HCT116 (cell line): ENCODE data around the gene DPP10. TPM values are rescaled to one million over a fixed set of nuclear protein-coding genes. Genes with fewer than 3 reads are reported as not detected.

Experiments
- ATAC-seq: fragments of 200-7000 bp; cut with Tn5 transposase; 2 replicates; pipeline ENCODE4 v1.9.1; 2020; ENCODE audit warnings: mild to moderate bottlenecking, moderate library complexity
- BruUV-seq: library from RNA; stranded (reverse); fragments of 400-500 nt; replicated peaks from 2 replicates; lab custom pipeline; 2021; lab: Mats Ljungman, UMichigan
- CTCF ChIA-PET: fragments of 300-600 bp; sonication (Branson Sonifier 250); formaldehyde crosslinking; loops from one replicate; lab custom pipeline; 2021; ENCODE audit warnings: antibody characterized with exemption; lab: Charles Lee
- POLR2A ChIA-PET: fragments of 300-600, 350-600 bp; sonication (Branson Sonifier 250); formaldehyde crosslinking; loops from one replicate; lab custom pipeline; 2021; ENCODE audit warnings: antibody characterized with exemption; lab: Charles Lee
- RAD21 ChIA-PET, 2 experiments: fragments of 300-600 bp; sonication (Branson Sonifier 250); formaldehyde crosslinking; loops; one replicate each; lab custom pipeline; 2023; ENCODE audit warnings: low total read pairs in 2 of 2; ENCODE audit not compliant: uncharacterized antibody in 2 of 2, unreplicated experiment in 2 of 2, low non-redundant PET in 1 of 2; lab: Charles Lee
- DNase-seq: peaks from one replicate; pipeline ENCODE4 v3.0.0-alpha.2; 2010; ENCODE audit warnings: low read depth, low spot score
- H2AFZ ChIP-seq: fragments of 200-600 bp; shearing (Covaris generic), sonication (generic); 2 replicates; pipeline ENCODE4 v1.6.1; 2017; ENCODE audit warnings: low read depth, mixed run types, mixed read lengths, antibody characterized with exemption, low read length; ENCODE audit not compliant: poor library complexity, severe bottlenecking
- H3K27ac ChIP-seq: 2 replicates; pipeline ENCODE4 v1.5.1; 2012; ENCODE audit warnings: low read depth, low read length
- H3K27me3 ChIP-seq: fragments of 200-600 bp; sonication (generic); 2 replicates; pipeline ENCODE4 v1.6.1; 2016; ENCODE audit warnings: mixed run types, low read length, mixed read lengths; ENCODE audit not compliant: insufficient read depth
- H3K36me3 ChIP-seq, 2 experiments: fragments of 200-500 bp in 1 of 2; fragments of 200-600 bp in 1 of 2; sonication (Bioruptor generic) in 1 of 2; sonication (generic) in 1 of 2; 2 replicates each; pipeline versions ENCODE4 v1.5.1 to v1.6.1; 2014 to 2016; ENCODE audit warnings: low read length in 2 of 2, inconsistent platforms in 1 of 2, mixed read lengths in 1 of 2, mixed run types in 1 of 2; ENCODE audit not compliant: insufficient read depth in 2 of 2, control insufficient read depth in 1 of 2
- H3K4me1 ChIP-seq, 2 experiments: fragments of 200-600 bp in 1 of 2; sonication (generic) in 1 of 2; 2 replicates each; pipeline versions ENCODE4 v1.5.1 to v1.6.1; 2012 to 2017; ENCODE audit warnings: low read length in 2 of 2, inconsistent platforms in 1 of 2, mild to moderate bottlenecking in 1 of 2, mixed read lengths in 1 of 2, mixed run types in 1 of 2, moderate library complexity in 1 of 2; ENCODE audit not compliant: insufficient read depth in 2 of 2, control insufficient read depth in 1 of 2
- H3K4me2 ChIP-seq: fragments of 200-600 bp; sonication (generic); 2 replicates; pipeline ENCODE4 v1.6.1; 2017; ENCODE audit warnings: mixed run types, low read length, mixed read lengths
- H3K4me3 ChIP-seq, 2 experiments: fragments of 200-600 bp in 1 of 2; sonication (generic) in 1 of 2; replicated peaks in 1 of 2; 2 replicates each; pipeline ENCODE4 v1.5.1; 2011 to 2016; ENCODE audit warnings: low read length in 2 of 2, control low read depth in 1 of 2, low read depth in 1 of 2, mild to moderate bottlenecking in 1 of 2, mixed read lengths in 1 of 2, mixed run types in 1 of 2
- H3K79me2 ChIP-seq: fragments of 200-600 bp; sonication (generic); 2 replicates; pipeline ENCODE4 v1.6.1; 2017; ENCODE audit warnings: mild to moderate bottlenecking, mixed run types, low read length, moderate library complexity, mixed read lengths; ENCODE audit not compliant: insufficient read depth
- H3K9ac ChIP-seq: fragments of 200-600 bp; sonication (generic); 2 replicates; pipeline ENCODE4 v1.6.1; 2016; ENCODE audit warnings: low read length, mixed read lengths
- H3K9me2 ChIP-seq: fragments of 200-600 bp; sonication (generic), shearing (Covaris generic); 2 replicates; pipeline ENCODE4 v1.6.1; 2017; ENCODE audit warnings: mixed run types, mild to moderate bottlenecking, moderate library complexity; ENCODE audit not compliant: insufficient read depth
- H3K9me3 ChIP-seq, 2 experiments: fragments of 200-500 bp in 1 of 2; fragments of 200-600 bp in 1 of 2; sonication (Bioruptor generic) in 1 of 2; sonication (generic) in 1 of 2; 2 replicates each; pipeline ENCODE4 v1.6.1; 2014 to 2017; ENCODE audit warnings: low read length in 2 of 2, mixed read lengths in 2 of 2, inconsistent platforms in 1 of 2, low read depth in 1 of 2, mild to moderate bottlenecking in 1 of 2, mixed run types in 1 of 2, moderate library complexity in 1 of 2; ENCODE audit not compliant: control insufficient read depth in 1 of 2, insufficient read depth in 1 of 2
- H4K20me1 ChIP-seq: fragments of 200-600 bp; sonication (generic), shearing (Covaris generic); 2 replicates; pipeline ENCODE4 v1.6.1; 2017; ENCODE audit warnings: mixed run types, mild to moderate bottlenecking, moderate library complexity; ENCODE audit not compliant: insufficient read depth
- CBX3 ChIP-seq: IDR thresholded peaks from 2 replicates; pipeline ENCODE4 v1.6.1; 2012; ENCODE audit warnings: low read depth
- CEBPB ChIP-seq: IDR thresholded peaks from 2 replicates; pipeline ENCODE4 v1.6.1; 2012; ENCODE audit warnings: low read depth
- EGR1 ChIP-seq: IDR thresholded peaks from 2 replicates; pipeline ENCODE4 v1.6.1; 2012; ENCODE audit warnings: low read depth
- ELF1 ChIP-seq: IDR thresholded peaks from 2 replicates; pipeline ENCODE4 v1.6.1; 2012; ENCODE audit warnings: low read depth, borderline replicate concordance
- EZH2 ChIP-seq: fragments of 200-600 bp; sonication (generic); IDR thresholded peaks from 2 replicates; pipeline ENCODE4 v1.6.1; 2017; ENCODE audit warnings: antibody characterized with exemption, mixed run types
- EZH2phosphoT487 ChIP-seq: fragments of 200-600 bp; IDR thresholded peaks from 2 replicates; pipeline ENCODE4 v1.6.1; 2018; ENCODE audit warnings: antibody characterized with exemption, borderline replicate concordance
- POLR2A ChIP-seq: IDR thresholded peaks from 2 replicates; pipeline ENCODE4 v1.7.0; 2011; ENCODE audit warnings: borderline replicate concordance; ENCODE audit not compliant: insufficient read depth, insufficient read length; ENCODE audit errors: extremely low read depth
- POLR2AphosphoS5 ChIP-seq: IDR thresholded peaks from 2 replicates; pipeline ENCODE4 v1.6.1; 2011; ENCODE audit warnings: mild to moderate bottlenecking, low read depth, low read length, moderate library complexity
- RAD21 ChIP-seq: IDR thresholded peaks from 2 replicates; pipeline ENCODE4 v1.6.1; 2012; ENCODE audit warnings: low read depth, mild to moderate bottlenecking
- SIN3A ChIP-seq: IDR thresholded peaks from 2 replicates; pipeline ENCODE4 v1.6.1; 2012; ENCODE audit warnings: low read depth
- SP1 ChIP-seq: IDR thresholded peaks from 2 replicates; pipeline ENCODE4 v1.6.1; 2012; ENCODE audit warnings: low read depth
- SRF ChIP-seq: IDR thresholded peaks from 2 replicates; pipeline ENCODE4 v1.6.1; 2012; ENCODE audit warnings: low read depth
- TCF7L2 ChIP-seq: IDR thresholded peaks from 2 replicates; pipeline ENCODE4 v1.7.0; 2011; ENCODE audit warnings: borderline replicate concordance, inconsistent platforms; ENCODE audit not compliant: insufficient read depth, insufficient read length; ENCODE audit errors: extremely low read depth
- YY1 ChIP-seq: IDR thresholded peaks from 2 replicates; pipeline ENCODE4 v1.6.1; 2011; ENCODE audit warnings: low read length, low read depth, moderate library complexity, mild to moderate bottlenecking; ENCODE audit not compliant: insufficient replicate concordance; ENCODE audit errors: extremely low read depth
- ZFX ChIP-seq: fragments of 450-650 bp; IDR thresholded peaks from 2 replicates; pipeline ENCODE4 v1.6.1; 2017
- ZNF274 ChIP-seq: fragments of 200-500 bp; sonication (Bioruptor generic); IDR thresholded peaks from 2 replicates; pipeline ENCODE4 v1.6.1; 2014; ENCODE audit warnings: mild to moderate bottlenecking, low read depth, low read length, inconsistent platforms
- intact Hi-C: fragments of 100-400 bp; cut with micrococcal nuclease; formaldehyde crosslinking; loops from 2 replicates; pipeline ENCODE4 v1.10.0; 2022
- total RNA-seq: library from RNA; stranded (reverse); gene quantifications from one replicate; pipeline ENCODE4 v1.2.1, GENCODE V29; 2021; ENCODE audit not compliant: unreplicated experiment
- TF ChIP-seq, protein P1 (sequence below): IDR thresholded peaks from 2 replicates; pipeline ENCODE4 v1.6.1; 2012
- TF ChIP-seq, protein P2 (sequence below): IDR thresholded peaks from 2 replicates; pipeline ENCODE4 v1.6.1; 2011; ENCODE audit warnings: mild to moderate bottlenecking, low read length, moderate library complexity; ENCODE audit not compliant: insufficient replicate concordance; ENCODE audit errors: extremely low read depth
- TF ChIP-seq, protein P3 (sequence below): IDR thresholded peaks from 2 replicates; pipeline ENCODE4 v1.6.1; 2012
- TF ChIP-seq, protein P4 (sequence below), 3 experiments: fragments of 200-600 bp in 1 of 3; sonication (generic) in 1 of 3; IDR thresholded peaks in 2 of 3; conservative IDR thresholded peaks in 1 of 3; 2 replicates each; pipeline ENCODE4 v1.5.1; 2012 to 2017; ENCODE audit warnings: low read depth in 2 of 3, low read length in 2 of 3, antibody characterized with exemption in 1 of 3, borderline replicate concordance in 1 of 3, control low read depth in 1 of 3, mild to moderate bottlenecking in 1 of 3, mixed read lengths in 1 of 3, mixed run types in 1 of 3, moderate library complexity in 1 of 3; ENCODE audit not compliant: insufficient read depth in 1 of 3

DPP10 gene
- total RNA-seq, 1 experiment from 2014 or later = not detected

DNA sequence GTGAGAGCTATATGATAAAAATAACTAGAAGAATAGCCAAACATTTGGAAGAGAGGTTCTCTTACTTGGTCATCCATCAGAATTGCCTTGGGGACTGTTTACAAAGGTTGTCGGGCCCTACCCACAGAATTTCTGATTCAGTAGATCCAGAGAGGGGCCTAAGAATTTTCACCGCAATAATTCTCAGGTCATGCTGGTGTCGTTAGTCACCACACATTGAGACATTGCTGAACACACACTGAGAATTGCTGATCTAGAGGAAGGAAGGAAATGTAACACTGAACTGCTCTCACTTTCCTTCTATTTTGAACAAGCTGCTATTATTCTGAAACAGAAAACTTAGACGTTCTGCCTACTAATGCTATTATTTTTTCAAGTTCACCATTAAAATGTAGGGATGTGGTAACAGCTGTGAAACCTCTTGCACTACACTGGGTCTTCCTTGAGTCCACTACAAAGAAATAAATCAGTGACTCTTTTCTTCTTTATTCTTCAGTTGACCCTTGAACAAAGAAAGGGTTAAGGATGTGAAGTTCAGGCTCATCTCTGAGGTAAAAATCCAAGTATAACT, 491.3 kb downstream of the DPP10 start:
- ChIA-PET RAD21 (no interaction called here), POLR2A (no interaction called here), CTCF (no interaction called here)
- Histone ChIP-seq H4K20me1 (no peaks in the 10 kb centered on the region), H3K79me2 (no peaks in the 10 kb centered on the region), H3K9me2 (no peaks in the 10 kb centered on the region), H3K27ac (no peak overlapping the region), H3K9me3 (peaks cover 0 to 13% of the 10 kb centered on the region in 2 experiments; a peak in 2 of 4 replicates), H3K4me2 (no peak overlapping the region), H3K4me3 (no peak overlapping the region), H3K4me1 (no peaks in the 10 kb centered on the region), H2AFZ (no peak overlapping the region), H3K9ac (no peak overlapping the region), H3K36me3 (no peaks in the 10 kb centered on the region), H3K27me3 (no peaks in the 10 kb centered on the region)
- intact Hi-C loops = no loop called here
- DNase-seq = no peak
- no peak for TF ChIP-seq YY1
- TF ChIP-seq SRF = no peak
- TF ChIP-seq RAD21 = no peak
- TF ChIP-seq SP1 = no peak
- TF ChIP-seq SIN3A = no peak
- no peak for TF ChIP-seq ELF1
- no peak for TF ChIP-seq POLR2AphosphoS5
- TF ChIP-seq EZH2 = no peak
- no peak for TF ChIP-seq CBX3
- TF ChIP-seq EGR1 = no peak
- TF ChIP-seq, protein P1, sequence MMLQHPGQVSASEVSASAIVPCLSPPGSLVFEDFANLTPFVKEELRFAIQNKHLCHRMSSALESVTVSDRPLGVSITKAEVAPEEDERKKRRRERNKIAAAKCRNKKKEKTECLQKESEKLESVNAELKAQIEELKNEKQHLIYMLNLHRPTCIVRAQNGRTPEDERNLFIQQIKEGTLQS = no peak
- no peak for TF ChIP-seq CEBPB
- no peak for TF ChIP-seq ZFX
- no peak for TF ChIP-seq ZNF274
- no peak for TF ChIP-seq POLR2A
- TF ChIP-seq, protein P2, sequence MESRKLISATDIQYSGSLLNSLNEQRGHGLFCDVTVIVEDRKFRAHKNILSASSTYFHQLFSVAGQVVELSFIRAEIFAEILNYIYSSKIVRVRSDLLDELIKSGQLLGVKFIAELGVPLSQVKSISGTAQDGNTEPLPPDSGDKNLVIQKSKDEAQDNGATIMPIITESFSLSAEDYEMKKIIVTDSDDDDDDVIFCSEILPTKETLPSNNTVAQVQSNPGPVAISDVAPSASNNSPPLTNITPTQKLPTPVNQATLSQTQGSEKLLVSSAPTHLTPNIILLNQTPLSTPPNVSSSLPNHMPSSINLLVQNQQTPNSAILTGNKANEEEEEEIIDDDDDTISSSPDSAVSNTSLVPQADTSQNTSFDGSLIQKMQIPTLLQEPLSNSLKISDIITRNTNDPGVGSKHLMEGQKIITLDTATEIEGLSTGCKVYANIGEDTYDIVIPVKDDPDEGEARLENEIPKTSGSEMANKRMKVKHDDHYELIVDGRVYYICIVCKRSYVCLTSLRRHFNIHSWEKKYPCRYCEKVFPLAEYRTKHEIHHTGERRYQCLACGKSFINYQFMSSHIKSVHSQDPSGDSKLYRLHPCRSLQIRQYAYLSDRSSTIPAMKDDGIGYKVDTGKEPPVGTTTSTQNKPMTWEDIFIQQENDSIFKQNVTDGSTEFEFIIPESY = no peak
- TF ChIP-seq EZH2phosphoT487 = no peak
- no peak for TF ChIP-seq TCF7L2
- TF ChIP-seq, protein P3, sequence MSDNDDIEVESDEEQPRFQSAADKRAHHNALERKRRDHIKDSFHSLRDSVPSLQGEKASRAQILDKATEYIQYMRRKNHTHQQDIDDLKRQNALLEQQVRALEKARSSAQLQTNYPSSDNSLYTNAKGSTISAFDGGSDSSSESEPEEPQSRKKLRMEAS = no peak
- TF ChIP-seq, protein P4, sequence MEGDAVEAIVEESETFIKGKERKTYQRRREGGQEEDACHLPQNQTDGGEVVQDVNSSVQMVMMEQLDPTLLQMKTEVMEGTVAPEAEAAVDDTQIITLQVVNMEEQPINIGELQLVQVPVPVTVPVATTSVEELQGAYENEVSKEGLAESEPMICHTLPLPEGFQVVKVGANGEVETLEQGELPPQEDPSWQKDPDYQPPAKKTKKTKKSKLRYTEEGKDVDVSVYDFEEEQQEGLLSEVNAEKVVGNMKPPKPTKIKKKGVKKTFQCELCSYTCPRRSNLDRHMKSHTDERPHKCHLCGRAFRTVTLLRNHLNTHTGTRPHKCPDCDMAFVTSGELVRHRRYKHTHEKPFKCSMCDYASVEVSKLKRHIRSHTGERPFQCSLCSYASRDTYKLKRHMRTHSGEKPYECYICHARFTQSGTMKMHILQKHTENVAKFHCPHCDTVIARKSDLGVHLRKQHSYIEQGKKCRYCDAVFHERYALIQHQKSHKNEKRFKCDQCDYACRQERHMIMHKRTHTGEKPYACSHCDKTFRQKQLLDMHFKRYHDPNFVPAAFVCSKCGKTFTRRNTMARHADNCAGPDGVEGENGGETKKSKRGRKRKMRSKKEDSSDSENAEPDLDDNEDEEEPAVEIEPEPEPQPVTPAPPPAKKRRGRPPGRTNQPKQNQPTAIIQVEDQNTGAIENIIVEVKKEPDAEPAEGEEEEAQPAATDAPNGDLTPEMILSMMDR (IDR thresholded peaks at IDR 0.05 in 2 of 3, conservative IDR thresholded peaks at IDR 0.05 in 1 of 3; ENCODE audit: borderline replicate concordance in 1 of 3, insufficient read depth in 1 of 3, low read depth in 2 of 3, low read length in 2 of 3) = no peak
- no peak for ATAC-seq
- BruUV-seq = no TSS peak
